Heart right ventricle (tissue), 16 donors: ENCODE data around the gene TMEM240. TPM values are rescaled to one million over a fixed set of nuclear protein-coding genes. Genes with fewer than 3 reads are reported as not detected.
"Not testable (repeated sequence)": the region's sequence is repeated elsewhere in the genome, so short reads cannot be mapped to it uniquely, and the experiment has no call there.

Experiments used
- ATAC-seq, 8 donors: fragments of 200-7000 bp; cut with Tn5 transposase; one replicate each; pipeline ENCODE4 v1.9.1; 2020; ENCODE audit warnings: mild to moderate bottlenecking in 8 of 8, moderate library complexity in 8 of 8, moderate number of reproducible peaks in 1 of 8
- DNase-seq, 2 donors: peaks; one replicate each; pipeline ENCODE4 v3.0.0-alpha.2; 2020
- H3K27ac ChIP-seq, 10 donors: fragments of 200-600 bp; sonication (generic) in 2 of 10; one replicate each; pipeline versions ENCODE4 v1.5.0 to v1.8.0; 2020 to 2022; ENCODE audit warnings: mild to moderate bottlenecking in 3 of 10
- H3K27me3 ChIP-seq, 7 donors: fragments of 200-600 bp; one replicate each; pipeline ENCODE4 v1.8.0; 2021 to 2022; ENCODE audit warnings: mild to moderate bottlenecking in 2 of 7
- H3K36me3 ChIP-seq, 9 donors: fragments of 200-600 bp; sonication (generic) in 1 of 9; one replicate each; pipeline versions ENCODE4 v1.5.0 to v1.8.0; 2020 to 2022; ENCODE audit warnings: mild to moderate bottlenecking in 2 of 9
- H3K4me1 ChIP-seq, 9 donors: fragments of 200-600 bp; sonication (generic) in 1 of 9; one replicate each; pipeline versions ENCODE4 v1.5.0 to v1.8.0; 2020 to 2022; ENCODE audit warnings: mild to moderate bottlenecking in 4 of 9
- H3K4me3 ChIP-seq, 10 donors: fragments of 200-600 bp; sonication (generic) in 2 of 10; one replicate each; pipeline versions ENCODE4 v1.5.0 to v1.8.0; 2020 to 2022; ENCODE audit warnings: mild to moderate bottlenecking in 7 of 10, moderate library complexity in 2 of 10
- H3K9me3 ChIP-seq, 11 donors: fragments of 200-600 bp in 10 of 11; sonication (generic) in 2 of 11; one replicate each; pipeline versions ENCODE4 v1.5.0 to v1.8.0; 2013 to 2022; ENCODE audit warnings: mild to moderate bottlenecking in 2 of 11, control low read depth in 1 of 11, moderate library complexity in 1 of 11
- CTCF ChIP-seq, 9 donors: fragments of 200-600 bp; sonication (generic) in 2 of 9; IDR thresholded peaks; one replicate each; pipeline versions ENCODE4 v1.5.0 to v1.8.0; 2021 to 2022; ENCODE audit warnings: antibody characterized with exemption in 9 of 9, mild to moderate bottlenecking in 5 of 9, moderate library complexity in 1 of 9
- WGBS, 2 donors: extraction: QIAGEN DNeasy Blood & Tissue Kit; methylation state at CpG; one replicate each; pipeline ENCODE4 v1.1.7; 2013; ENCODE audit warnings: inconsistent platforms in 1 of 2; 5-methylcytosine and 5-hydroxymethylcytosine counted together
- intact Hi-C, 10 donors: fragments of 100-400 bp; cut with DNase I; formaldehyde crosslinking; loops; one replicate each; pipeline versions ENCODE4 v1.11.1 to v1.14.2; 2022
- polyA plus RNA-seq, 2 donors: library from polyadenylated mRNA; stranded (reverse); fragments of 200-250 nt; gene quantifications; one replicate each; pipeline ENCODE4 v1.2.3, GENCODE V29; 2013
- total RNA-seq, 10 donors: library from RNA; stranded (reverse); fragmentation: NEBNext Ultra II Directional in 3 of 10; extraction: Animal tissue kit (Norgen Biotek cat#: 25700) in 3 of 10; gene quantifications; one replicate each; pipeline versions ENCODE4 v1.2.1 to v1.2.4, GENCODE V29; 2021 to 2023
- donor health status: Arrhythmogenic right ventricular cardiomyopathy.
- donor health status: ischemic (EF 13 %, LVEDD 7.1; RV severe dilation, severe dysfunction).
- donor health status: healthy with polysubstance abuse.
- donor health status: DM: no; HTN: yes; CAD: no.
- donor health status: DM: no; HTN: no; CAD: no.
- donor health status: ischemic (EF 25% LVEDD 6.9; RV normal size, moderate dysfunction).
- donor health status: ischemic (EF 25% LVEDD 5.7; RV mildly dilated, moderate dysfunction).
- donor health status: healthy.
- donor health status: DM: yes; HTN: yes; CAD: no.
- donor health status: Ischemic cardiomyopathy.
- donor health status: ischemic (EF 35%, LVEDD 5.7; RV mildly dilated, moderate dysfunction).
- donor health status: nonischemic (EF 11% LVEDD 7.7; RV severe dilation, severe dysfunction).
- donor health status: DM: yes; HTN: yes; CAD: no.
- donor health status: PGD.
- donor health status: ischemic (EF 29% LVEDD 5.4; RV normal size, mild dysfunction).
- donor health status: nonischemic (EF 23%, LVEDD 6.1; RV moderate dilation, normal function).

TMEM240 gene
- total and polyA plus RNA-seq, 12 donors = 3.2 to 12.1 (median 3.7) TPM

DNA sequence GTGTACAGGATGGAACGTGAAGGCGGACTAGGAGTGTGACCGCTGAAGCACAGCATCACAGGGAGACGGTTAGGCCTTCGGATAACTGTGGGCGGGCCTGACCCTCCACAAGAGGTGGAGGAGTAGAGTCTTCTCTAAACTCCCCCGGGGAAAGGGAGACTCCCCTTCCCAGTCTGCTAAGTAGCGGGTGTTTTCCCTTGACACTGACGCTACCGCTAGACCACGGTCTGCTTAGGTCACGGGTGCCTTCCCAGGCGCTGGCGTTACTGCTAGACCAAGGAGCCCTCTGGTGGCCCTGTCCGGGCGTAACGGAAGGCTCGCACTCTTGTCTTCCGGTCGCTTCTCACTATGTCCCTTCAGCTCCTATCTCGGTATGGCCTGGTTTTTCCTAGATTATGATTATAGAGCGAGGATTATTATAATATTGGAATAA, 35.0 kb downstream of the TMEM240 start:
- 13 to 22% methylated on average over 14 to 15 of the region's 22 CpGs for WGBS, 2 donors
- H3K27me3 ChIP-seq, H3K9me3 ChIP-seq, H3K36me3 ChIP-seq: not testable (repeated sequence)
- TF ChIP-seq CTCF (IDR thresholded peaks at IDR 0.05) = peak in 8 of 9 donors; percentile 17 to 56 (median 36)
- H3K27ac ChIP-seq = peak overlapping the region in 9 of 10 donors; percentile 33 to 86 (median 82)
- peaks cover 3 to 28% (median 13%) of the 10 kb centered on the region in 9 donors for H3K4me1 ChIP-seq
- ATAC-seq (peak in 6 of 8 donors; percentile 49 to 83 (median 73)), DNase-seq (peak; percentile 43 to 45)
- H3K4me3 ChIP-seq = peak overlapping the region in 8 of 10 donors; percentile 16 to 44 (median 38)
- intact Hi-C loops = loop anchor here in 3 of 10 donors (10.0 kb wide), 3 partner anchors 71 to 131 kb away; partner anchors contain the start of genes AURKAIP1 (in 1 of the 3), MRPL20 (in 1 of the 3) and VWA1 (in 1 of the 3)

- peak overlapping the region in 9 of 10 donors; percentile 33 to 86 (median 82) for H3K27ac ChIP-seq
- intact Hi-C loops = loop anchor here in 3 of 10 donors (10.0 kb wide), 3 partner anchors 70 to 130 kb away; partner anchors contain the start of genes AURKAIP1 (in 1 of the 3), MRPL20 (in 1 of the 3) and VWA1 (in 1 of the 3)
These were observed 35.6 kb downstream of the TMEM240 start for GRCh38 chr1:1504777-1505365.

GRCh38 chr1:1495461-1495975, 44.9 kb downstream of the TMEM240 start:
- H3K27ac ChIP-seq, H3K4me1 ChIP-seq, intact Hi-C loops, H3K27me3 ChIP-seq, H3K4me3 ChIP-seq, DNase-seq: not testable (repeated sequence)
- H3K36me3 ChIP-seq = peaks cover 0 to 56% (median 35%) of the 10 kb centered on the region in 9 donors
- H3K9me3 ChIP-seq = peaks cover 0 to 22% (median 6%) of the 10 kb centered on the region in 11 donors
- ATAC-seq = peak in 5 of 8 donors; percentile 8 to 37 (median 32)
- WGBS, 2 donors = 93 to 96% methylated on average over 16 to 17 of the region's 18 CpGs

More at GRCh38 chr1:1504777-1505365, 35.6 kb downstream of the TMEM240 start:
- ATAC-seq (peak; percentile 23 to 53 (median 41)), DNase-seq (peak; percentile 50 to 66)
- not testable (repeated sequence) for H3K36me3 ChIP-seq, H3K27me3 ChIP-seq, H3K9me3 ChIP-seq
- TF ChIP-seq CTCF (IDR thresholded peaks at IDR 0.05) = peak; percentile 50 to 70 (median 63)
- peaks cover 3 to 28% (median 13%) of the 10 kb centered on the region in 9 donors for H3K4me1 ChIP-seq
- peak overlapping the region in 8 of 10 donors; percentile 16 to 44 (median 38) for H3K4me3 ChIP-seq
- WGBS, 2 donors = 33 to 34% methylated on average over 16 of the region's 16 CpGs

DNA sequence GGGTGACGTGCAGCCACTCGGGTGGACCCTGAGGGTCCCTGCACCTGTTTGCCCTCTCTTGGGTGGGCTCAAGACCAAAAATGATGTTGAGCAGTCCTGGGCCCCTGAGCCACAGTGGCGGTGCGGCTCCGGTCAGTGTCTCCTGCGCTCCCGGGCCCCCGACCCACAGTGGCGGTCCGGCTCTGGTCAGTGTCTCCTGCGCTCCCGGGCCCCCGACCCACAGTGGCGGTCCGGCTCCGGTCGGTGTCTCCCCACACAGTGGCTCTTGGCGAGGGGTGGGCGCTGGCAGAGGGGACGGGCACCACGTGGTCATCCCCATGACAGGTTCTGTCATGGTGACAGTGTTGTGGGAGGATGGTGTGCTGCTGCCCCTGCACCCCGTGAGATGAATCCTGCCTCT, 46.1 kb downstream of the TMEM240 start:
- H3K27me3 ChIP-seq, H3K4me3 ChIP-seq, DNase-seq, H3K4me1 ChIP-seq, H3K27ac ChIP-seq, ATAC-seq, intact Hi-C loops: not testable (repeated sequence)
- 98% methylated on average over 20 to 22 of the region's 22 CpGs for WGBS, 2 donors
- H3K9me3 ChIP-seq = peaks cover 0 to 22% (median 6%) of the 10 kb centered on the region in 11 donors
- H3K36me3 ChIP-seq = peaks cover 0 to 68% (median 45%) of the 10 kb centered on the region in 9 donors

- Histone ChIP-seq H3K36me3 (peaks cover 0 to 95% (median 61%) of the 10 kb centered on the region in 9 donors), H3K9me3 (peaks cover 0 to 22% (median 6%) of the 10 kb centered on the region in 11 donors), H3K27ac (no peak overlapping the region), H3K4me3 (no peak overlapping the region), H3K4me1 (no peaks in the 10 kb centered on the region), H3K27me3 (no peaks in the 10 kb centered on the region)
- intact Hi-C loops = no loop called here
- 97 to 98% methylated on average over 10 of the region's 10 CpGs for WGBS, 2 donors
- TF ChIP-seq CTCF (IDR thresholded peaks at IDR 0.05) = no peak
- ATAC-seq (no peak), DNase-seq (no peak)
These were observed 48.8 kb downstream of the TMEM240 start for GRCh38 chr1:1491601-1492000.
